H1 (cell line): ENCODE data around the gene CUEDC2. TPM values are rescaled to one million over a fixed set of nuclear protein-coding genes. Genes with fewer than 3 reads are reported as not detected.
A peak's percentile ranks its signal among the peaks of the same experiment; 100 is the strongest.

Source experiments
- ATF3 ChIP-seq: IDR thresholded peaks from 2 replicates; pipeline ENCODE4 v1.6.1; 2011; ENCODE audit warnings: low read depth, mild to moderate bottlenecking, low read length; ENCODE audit not compliant: insufficient read depth
- BACH1 ChIP-seq: IDR thresholded peaks from 2 replicates; pipeline ENCODE4 v1.6.1; 2012; ENCODE audit warnings: low read length, improper control_type of control experiment
- BCL11A ChIP-seq, 2 experiments: IDR thresholded peaks; one replicate each; pipeline ENCODE4 v1.6.1; 2011; ENCODE audit warnings: low read depth in 2 of 2, low read length in 2 of 2, mild to moderate bottlenecking in 2 of 2
- CHD1 ChIP-seq: IDR thresholded peaks from 2 replicates; pipeline ENCODE4 v1.6.1; 2012; ENCODE audit warnings: low read depth, low read length, improper control_type of control experiment
- EGR1 ChIP-seq: IDR thresholded peaks from 2 replicates; pipeline ENCODE4 v1.6.1; 2011; ENCODE audit warnings: low read depth, low read length, borderline replicate concordance
- HDAC2 ChIP-seq, 2 experiments: fragments of 300-600 bp in 1 of 2; sonication (generic) in 1 of 2; IDR thresholded peaks; 2 replicates each; pipeline ENCODE4 v1.6.1; 2011 to 2012; ENCODE audit warnings: low read depth in 2 of 2, low read length in 2 of 2, mild to moderate bottlenecking in 2 of 2, moderate library complexity in 2 of 2, borderline replicate concordance in 1 of 2, inconsistent platforms in 1 of 2
- JUN ChIP-seq: IDR thresholded peaks from 2 replicates; pipeline ENCODE4 v1.6.1; 2011; ENCODE audit warnings: low read depth, mild to moderate bottlenecking, improper control_type of control experiment, low read length
- NANOG ChIP-seq: IDR thresholded peaks from 2 replicates; pipeline ENCODE4 v1.6.1; 2011; ENCODE audit warnings: low read length, low read depth, mild to moderate bottlenecking, inconsistent platforms; ENCODE audit not compliant: insufficient read depth, poor library complexity, severe bottlenecking
- PHF8 ChIP-seq: fragments of 200-600 bp; sonication (generic); conservative IDR thresholded peaks from 2 replicates; pipeline ENCODE4 v1.7.1; 2012; ENCODE audit warnings: low read depth, mild to moderate bottlenecking, inconsistent platforms, low read length, moderate library complexity
- RAD21 ChIP-seq, 2 experiments: IDR thresholded peaks in 1 of 2; conservative IDR thresholded peaks in 1 of 2; 2 replicates each; pipeline ENCODE4 v1.6.1; 2011; ENCODE audit warnings: low read depth in 2 of 2, low read length in 2 of 2, improper control_type of control experiment in 1 of 2, inconsistent platforms in 1 of 2, mild to moderate bottlenecking in 1 of 2, moderate library complexity in 1 of 2
- RFX5 ChIP-seq: IDR thresholded peaks from 2 replicates; pipeline ENCODE4 v1.6.1; 2011; ENCODE audit warnings: low read depth, low read length, improper control_type of control experiment, borderline replicate concordance
- RXRA ChIP-seq: IDR thresholded peaks from 2 replicates; pipeline ENCODE4 v1.6.1; 2011; ENCODE audit warnings: low read depth, mild to moderate bottlenecking, low read length, moderate library complexity; ENCODE audit not compliant: insufficient read depth
- SAP30 ChIP-seq: fragments of 300-600 bp; sonication (generic); IDR thresholded peaks from 2 replicates; pipeline ENCODE4 v1.7.1; 2012; ENCODE audit warnings: low read length, moderate library complexity, mild to moderate bottlenecking, inconsistent platforms; ENCODE audit not compliant: insufficient read depth, insufficient replicate concordance
- SUZ12 ChIP-seq: fragments of 200-600 bp; sonication (generic); IDR thresholded peaks from 2 replicates; pipeline ENCODE4 v1.6.1; 2012; ENCODE audit warnings: mild to moderate bottlenecking, inconsistent platforms, low read length, moderate library complexity, mixed read lengths
- TAF7 ChIP-seq: optimal IDR thresholded peaks from 2 replicates; pipeline ENCODE3; 2011; ENCODE audit warnings: low read depth, mild to moderate bottlenecking, inconsistent platforms, low read length, moderate library complexity, borderline replicate concordance
- polyA plus RNA-seq, 7 experiments: library from polyadenylated mRNA; depleted of rRNA in 3 of 7; stranded (reverse) in 5 of 7; unstranded in 2 of 7; fragments of >200 nt in 5 of 7; fragments of 200-250 nt in 2 of 7; gene quantifications; 1 replicate in 5 of 7; 2 replicates in 1 of 7; 4 replicates in 1 of 7; pipeline versions ENCODE4 v1.2.1 to v1.2.3, GENCODE V29; 2011 to 2013; ENCODE audit warnings: missing spikeins in 2 of 7, mixed read lengths in 2 of 7
- total RNA-seq: library from RNA; stranded (reverse); fragmentation: NEBNext Ultra II Directional; extraction: Animal tissue kit (Norgen Biotek cat#: 25700); gene quantifications from 2 replicates; pipeline ENCODE4 v1.2.1, GENCODE V29; 2021
- TF ChIP-seq, protein P1 (sequence below), 3 experiments: IDR thresholded peaks; 1 replicate in 2 of 3; 2 replicates in 1 of 3; pipeline versions ENCODE4 v1.5.1 to v1.6.1; 2011; ENCODE audit warnings: low read length in 3 of 3, mild to moderate bottlenecking in 3 of 3, inconsistent platforms in 2 of 3, low read depth in 1 of 3, moderate library complexity in 1 of 3; ENCODE audit not compliant: insufficient read depth in 1 of 3; ENCODE audit errors: control extremely low read depth in 1 of 3
- TF ChIP-seq, protein P2 (sequence below): IDR thresholded peaks from 2 replicates; pipeline ENCODE4 v1.6.1; 2012; ENCODE audit warnings: low read length, inconsistent platforms

The CUEDC2 gene
- total and polyA plus RNA-seq, 2 of the 8 experiments (the other 6 are each of a cell fraction or from before 2014, with no cell fraction given): 41.7 to 55.2 TPM

DNA sequence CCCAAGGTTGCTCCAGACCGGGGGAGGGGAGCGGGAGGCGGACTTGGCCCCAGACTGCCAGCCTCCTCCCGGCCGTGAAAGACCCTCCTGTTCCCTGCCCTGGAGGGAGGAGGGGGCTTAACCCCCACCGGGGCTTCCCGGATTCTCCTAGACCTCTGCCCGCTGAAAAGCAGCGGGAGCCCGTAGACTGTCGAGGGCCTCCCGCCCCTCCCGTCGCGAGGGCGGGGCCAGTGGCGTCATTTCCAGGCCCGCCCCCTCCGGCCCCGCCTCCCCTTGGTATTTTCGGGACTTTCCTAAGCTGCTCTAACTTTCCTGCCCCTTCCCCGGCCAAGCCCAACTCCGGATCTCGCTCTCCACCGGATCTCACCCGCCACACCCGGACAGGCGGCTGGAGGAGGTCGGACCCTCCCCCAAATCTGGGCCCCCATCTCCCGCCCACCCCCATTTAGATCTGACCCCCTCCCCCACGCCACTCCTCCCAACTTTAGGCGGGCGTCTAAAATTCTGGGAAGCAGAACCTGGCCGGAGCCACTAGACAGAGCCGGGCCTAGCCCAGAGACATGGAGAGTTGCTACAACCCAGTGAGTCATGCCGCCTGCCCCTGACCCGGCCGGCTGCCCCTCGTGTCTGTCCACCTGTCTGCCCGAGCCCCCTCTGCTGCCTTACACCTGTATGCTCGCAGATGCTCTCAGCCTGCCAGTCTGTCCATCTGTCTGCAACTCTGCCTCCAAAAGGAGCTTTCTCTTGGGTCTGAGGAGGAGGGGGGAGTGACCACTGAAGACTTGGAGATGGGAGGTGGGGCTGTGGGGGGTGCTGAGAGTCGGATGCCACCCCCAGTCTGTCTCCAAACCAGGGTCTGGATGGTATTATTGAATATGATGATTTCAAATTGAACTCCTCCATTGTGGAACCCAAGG is 36.7 kb downstream of the CUEDC2 start, which contains the start of gene NFKB2 (continued):
- TF ChIP-seq, protein P1, sequence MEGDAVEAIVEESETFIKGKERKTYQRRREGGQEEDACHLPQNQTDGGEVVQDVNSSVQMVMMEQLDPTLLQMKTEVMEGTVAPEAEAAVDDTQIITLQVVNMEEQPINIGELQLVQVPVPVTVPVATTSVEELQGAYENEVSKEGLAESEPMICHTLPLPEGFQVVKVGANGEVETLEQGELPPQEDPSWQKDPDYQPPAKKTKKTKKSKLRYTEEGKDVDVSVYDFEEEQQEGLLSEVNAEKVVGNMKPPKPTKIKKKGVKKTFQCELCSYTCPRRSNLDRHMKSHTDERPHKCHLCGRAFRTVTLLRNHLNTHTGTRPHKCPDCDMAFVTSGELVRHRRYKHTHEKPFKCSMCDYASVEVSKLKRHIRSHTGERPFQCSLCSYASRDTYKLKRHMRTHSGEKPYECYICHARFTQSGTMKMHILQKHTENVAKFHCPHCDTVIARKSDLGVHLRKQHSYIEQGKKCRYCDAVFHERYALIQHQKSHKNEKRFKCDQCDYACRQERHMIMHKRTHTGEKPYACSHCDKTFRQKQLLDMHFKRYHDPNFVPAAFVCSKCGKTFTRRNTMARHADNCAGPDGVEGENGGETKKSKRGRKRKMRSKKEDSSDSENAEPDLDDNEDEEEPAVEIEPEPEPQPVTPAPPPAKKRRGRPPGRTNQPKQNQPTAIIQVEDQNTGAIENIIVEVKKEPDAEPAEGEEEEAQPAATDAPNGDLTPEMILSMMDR (IDR thresholded peaks at IDR 0.05; ENCODE audit: control extremely low read depth in 1 of 3, insufficient read depth in 1 of 3, low read depth in 1 of 3, low read length in 3 of 3): no peak
- TF ChIP-seq TAF7: no peak
- TF ChIP-seq JUN: no peak
- TF ChIP-seq, protein P2, sequence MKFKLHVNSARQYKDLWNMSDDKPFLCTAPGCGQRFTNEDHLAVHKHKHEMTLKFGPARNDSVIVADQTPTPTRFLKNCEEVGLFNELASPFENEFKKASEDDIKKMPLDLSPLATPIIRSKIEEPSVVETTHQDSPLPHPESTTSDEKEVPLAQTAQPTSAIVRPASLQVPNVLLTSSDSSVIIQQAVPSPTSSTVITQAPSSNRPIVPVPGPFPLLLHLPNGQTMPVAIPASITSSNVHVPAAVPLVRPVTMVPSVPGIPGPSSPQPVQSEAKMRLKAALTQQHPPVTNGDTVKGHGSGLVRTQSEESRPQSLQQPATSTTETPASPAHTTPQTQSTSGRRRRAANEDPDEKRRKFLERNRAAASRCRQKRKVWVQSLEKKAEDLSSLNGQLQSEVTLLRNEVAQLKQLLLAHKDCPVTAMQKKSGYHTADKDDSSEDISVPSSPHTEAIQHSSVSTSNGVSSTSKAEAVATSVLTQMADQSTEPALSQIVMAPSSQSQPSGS: no peak
- no peak for TF ChIP-seq BACH1
- TF ChIP-seq SAP30: peak; percentile 32
- TF ChIP-seq RAD21 (IDR thresholded peaks at IDR 0.05 in 1 of 2, conservative IDR thresholded peaks at IDR 0.05 in 1 of 2; ENCODE audit: low read depth in 2 of 2, low read length in 2 of 2): no peak
- no peak for TF ChIP-seq RFX5
- no peak for TF ChIP-seq PHF8
- TF ChIP-seq HDAC2 (IDR thresholded peaks at IDR 0.05; ENCODE audit: borderline replicate concordance in 1 of 2, low read depth in 2 of 2, low read length in 2 of 2): no peak
- no peak for TF ChIP-seq BCL11A (IDR thresholded peaks at IDR 0.05; ENCODE audit: low read depth in 2 of 2, low read length in 2 of 2)
- 0 out of 2 replicates have a peak, but pooled peaks have one; percentile 60 for TF ChIP-seq EGR1
- no peak for TF ChIP-seq NANOG
- no peak for TF ChIP-seq SUZ12
- no peak for TF ChIP-seq RXRA
- TF ChIP-seq ATF3: no peak
- TF ChIP-seq CHD1: no peak
